Memory B cell (primary cell): ENCODE measurements around the gene HBG2.
"Not testable (repeated sequence)": the region's sequence is repeated elsewhere in the genome, so short reads cannot be mapped to it uniquely, and the experiment has no call there.

Source experiments
- ATAC-seq: fragments of 150-1000 bp; cut with Tn5 transposase; 2 replicates; pipeline ENCODE4 v1.10.0; 2021; ENCODE audit warnings: low read depth, mild to moderate bottlenecking, moderate library complexity
- DNase-seq, 2 donors: peaks; one replicate each; pipeline ENCODE4 v3.0.0; 2022; ENCODE audit warnings: low spot score in 2 of 2
- H3K27ac Mint-ChIP-seq: one replicate; pipeline ENCODE4 v1.8.0; 2022; ENCODE audit warnings: mild to moderate bottlenecking, moderate library complexity, mixed read lengths
- H3K27me3 Mint-ChIP-seq: one replicate; pipeline ENCODE4 v1.8.0; 2022; ENCODE audit warnings: mixed read lengths
- H3K36me3 Mint-ChIP-seq: one replicate; pipeline ENCODE4 v1.8.0; 2022; ENCODE audit warnings: mild to moderate bottlenecking, mixed read lengths
- H3K4me1 Mint-ChIP-seq: one replicate; pipeline ENCODE4 v1.8.0; 2022; ENCODE audit warnings: mixed read lengths
- H3K4me3 Mint-ChIP-seq: one replicate; pipeline ENCODE4 v1.8.0; 2022; ENCODE audit warnings: mild to moderate bottlenecking, moderate library complexity, mixed read lengths
- H3K9me3 Mint-ChIP-seq: one replicate; pipeline ENCODE4 v1.8.0; 2022; ENCODE audit warnings: mixed read lengths

Gene HBG2

DNA sequence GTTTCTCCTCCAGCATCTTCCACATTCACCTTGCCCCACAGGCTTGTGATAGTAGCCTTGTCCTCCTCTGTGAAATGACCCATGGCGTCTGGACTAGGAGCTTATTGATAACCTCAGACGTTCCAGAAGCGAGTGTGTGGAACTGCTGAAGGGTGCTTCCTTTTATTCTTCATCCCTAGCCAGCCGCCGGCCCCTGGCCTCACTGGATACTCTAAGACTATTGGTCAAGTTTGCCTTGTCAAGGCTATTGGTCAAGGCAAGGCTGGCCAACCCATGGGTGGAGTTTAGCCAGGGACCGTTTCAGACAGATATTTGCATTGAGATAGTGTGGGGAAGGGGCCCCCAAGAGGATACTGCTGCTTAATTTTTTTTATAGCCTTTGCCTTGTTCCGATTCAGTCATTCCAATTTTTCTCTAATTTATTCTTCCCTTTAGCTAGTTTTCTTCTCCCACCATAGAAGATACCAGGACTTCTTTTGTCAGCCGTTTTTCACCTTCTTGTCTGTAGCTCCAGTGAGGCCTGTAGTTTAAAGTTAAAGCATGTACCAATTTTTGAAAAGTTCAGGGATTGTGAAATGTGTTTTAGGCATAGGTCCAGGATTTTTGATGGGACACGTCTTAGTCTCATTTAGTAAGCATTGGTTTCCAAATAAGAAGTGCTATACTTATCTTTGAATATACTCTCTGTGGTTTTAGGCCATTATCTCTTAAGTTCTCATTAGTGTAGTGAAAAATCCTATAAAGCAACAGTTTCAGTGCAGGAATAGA, at the start of gene HBG2:
TSS of gene HBG2 (minus strand) at position 136 of the 768 bp plus-strand sequence. CDS start at position 83, 53 bp downstream.
- not testable (repeated sequence) for H3K27me3 Mint-ChIP-seq, H3K4me3 Mint-ChIP-seq, H3K9me3 Mint-ChIP-seq, H3K27ac Mint-ChIP-seq, H3K36me3 Mint-ChIP-seq, DNase-seq, ATAC-seq, H3K4me1 Mint-ChIP-seq

DNA sequence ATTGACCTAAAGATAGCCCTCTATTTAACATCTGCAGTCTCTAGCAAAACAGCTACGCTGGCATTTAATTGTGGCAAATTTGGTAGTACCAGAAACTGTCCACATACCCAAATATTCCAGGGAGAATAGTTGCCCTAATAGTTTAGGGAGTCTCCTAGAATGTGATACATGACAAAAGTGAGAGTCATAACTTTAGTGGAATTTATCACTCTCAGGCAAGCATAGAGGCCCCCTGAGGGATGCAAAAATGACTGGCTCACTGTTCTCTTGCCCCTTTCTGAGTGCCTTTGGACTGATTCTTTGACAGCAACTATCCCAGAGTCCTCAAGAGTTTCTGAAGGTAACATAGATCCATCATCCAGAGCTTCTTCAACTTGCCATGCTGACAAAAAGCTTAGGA, 49.5 kb upstream of the HBG2 start:
- Mint-ChIP-seq H3K36me3 (no peaks in the 10 kb centered on the region), H3K9me3 (no peaks in the 10 kb centered on the region), H3K4me3 (no peak overlapping the region), H3K4me1 (no peaks in the 10 kb centered on the region), H3K27ac (no peak overlapping the region), H3K27me3 (peaks cover 1% of the 10 kb centered on the region)
- ATAC-seq: no peak
- no peak for DNase-seq

DNA sequence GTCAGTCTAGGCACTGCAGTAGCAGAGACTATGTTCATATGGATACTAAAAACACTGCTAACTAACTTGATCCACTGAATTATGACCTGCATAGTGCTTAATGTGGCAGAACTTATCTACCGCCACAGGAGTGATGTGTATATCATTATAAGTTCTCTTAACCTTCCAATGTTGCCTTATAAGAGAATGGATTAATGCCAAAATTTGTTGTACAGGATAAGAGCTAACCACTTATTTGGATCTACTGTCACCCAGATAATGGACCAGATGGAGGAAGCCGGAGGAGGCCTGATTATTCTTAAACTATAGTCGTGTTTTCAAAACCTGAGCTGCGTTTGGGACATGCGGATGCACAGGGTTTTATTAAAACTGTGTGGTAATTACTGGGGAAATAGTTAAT, 49.0 kb upstream of the HBG2 start:
- no peak for DNase-seq
- Mint-ChIP-seq H3K36me3 (no peaks in the 10 kb centered on the region), H3K27ac (no peak overlapping the region), H3K4me1 (no peaks in the 10 kb centered on the region), H3K4me3 (no peak overlapping the region), H3K9me3 (no peaks in the 10 kb centered on the region), H3K27me3 (peaks cover 1% of the 10 kb centered on the region)
- ATAC-seq: no peak

DNA sequence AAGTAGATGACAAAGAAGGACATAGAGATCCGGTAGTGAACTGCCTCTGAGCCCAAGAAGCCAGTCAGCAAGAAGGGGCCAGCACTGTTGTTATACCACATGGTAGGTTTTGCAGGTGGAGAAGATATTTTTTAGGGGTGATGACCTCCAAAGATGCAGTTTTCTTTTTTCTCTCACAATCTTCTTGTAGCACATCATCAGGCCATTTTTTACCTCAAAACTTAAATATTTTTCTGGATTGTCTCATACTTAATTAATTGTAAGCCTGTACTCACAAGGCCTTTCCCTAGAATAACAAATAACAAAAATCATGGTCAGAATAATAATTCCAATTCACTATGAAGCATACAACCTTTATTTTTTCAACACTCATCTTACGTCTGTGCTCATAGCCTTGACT, 47.3 kb upstream of the HBG2 start, which contains the start of gene OR51B4:
TSS of gene OR51B4 (minus strand) at position 101 of the 400 bp plus-strand sequence. CDS start at position 101, 0 bp downstream.
- Mint-ChIP-seq H3K36me3 (no peaks in the 10 kb centered on the region), H3K9me3 (no peaks in the 10 kb centered on the region), H3K27ac (no peak within 1 kb of the TSS), H3K4me3 (no peak within 1 kb of the TSS), H3K4me1 (no peaks in the 10 kb centered on the region), H3K27me3 (peaks cover 4% of the 10 kb centered on the region)
- ATAC-seq (no peak), DNase-seq (no peak)

DNA sequence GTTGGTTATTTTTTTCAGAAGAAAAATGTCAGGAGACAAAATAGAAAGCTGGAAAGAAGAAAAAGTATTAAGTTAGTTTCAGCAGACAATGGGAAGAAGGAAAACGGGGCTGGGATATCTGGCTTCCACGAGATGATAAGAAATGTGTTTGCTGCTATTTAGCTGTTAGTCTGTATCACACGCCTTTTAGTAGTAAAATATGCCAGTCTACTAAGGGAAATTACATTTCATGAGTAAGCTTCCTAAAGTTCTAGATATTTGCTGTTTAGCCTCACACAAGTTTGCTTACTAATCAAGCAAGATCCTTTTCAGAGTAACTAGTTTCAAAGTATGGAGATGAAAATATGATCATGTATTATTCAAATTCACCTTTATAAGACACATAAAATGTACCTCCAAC, 45.7 kb upstream of the HBG2 start:
- ATAC-seq (no peak), DNase-seq (no peak)
- Mint-ChIP-seq H3K36me3 (no peaks in the 10 kb centered on the region), H3K4me1 (no peaks in the 10 kb centered on the region), H3K9me3 (no peaks in the 10 kb centered on the region), H3K27me3 (peaks cover 6% of the 10 kb centered on the region), H3K27ac (no peak overlapping the region), H3K4me3 (no peak overlapping the region)

DNA sequence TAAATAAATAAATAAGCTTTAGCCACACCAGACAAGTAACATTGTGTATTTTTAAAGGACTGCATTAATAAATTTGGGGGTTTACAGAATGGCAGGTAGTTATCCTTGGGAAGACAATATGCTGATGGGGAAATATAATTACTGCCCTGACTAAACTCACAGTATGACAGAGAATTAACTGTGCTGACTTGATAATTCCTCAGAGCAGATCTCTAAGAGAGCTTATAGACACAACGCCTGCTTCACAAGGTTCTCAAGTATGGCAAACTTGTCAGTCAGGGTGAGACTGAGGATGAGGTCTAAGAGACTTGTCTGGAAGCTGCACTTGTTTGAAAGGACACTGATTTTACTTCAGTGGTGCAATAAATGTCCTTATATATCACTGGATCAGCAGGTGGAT, 43.9 kb upstream of the HBG2 start:
- H3K27me3 Mint-ChIP-seq: peaks cover 6% of the 10 kb centered on the region
- no peaks in the 10 kb centered on the region for H3K9me3 Mint-ChIP-seq
- H3K36me3 Mint-ChIP-seq: no peaks in the 10 kb centered on the region
- no peaks in the 10 kb centered on the region for H3K4me1 Mint-ChIP-seq
- H3K4me3 Mint-ChIP-seq: no peak overlapping the region
- no peak overlapping the region for H3K27ac Mint-ChIP-seq
- DNase-seq: no peak
- no peak for ATAC-seq

DNA sequence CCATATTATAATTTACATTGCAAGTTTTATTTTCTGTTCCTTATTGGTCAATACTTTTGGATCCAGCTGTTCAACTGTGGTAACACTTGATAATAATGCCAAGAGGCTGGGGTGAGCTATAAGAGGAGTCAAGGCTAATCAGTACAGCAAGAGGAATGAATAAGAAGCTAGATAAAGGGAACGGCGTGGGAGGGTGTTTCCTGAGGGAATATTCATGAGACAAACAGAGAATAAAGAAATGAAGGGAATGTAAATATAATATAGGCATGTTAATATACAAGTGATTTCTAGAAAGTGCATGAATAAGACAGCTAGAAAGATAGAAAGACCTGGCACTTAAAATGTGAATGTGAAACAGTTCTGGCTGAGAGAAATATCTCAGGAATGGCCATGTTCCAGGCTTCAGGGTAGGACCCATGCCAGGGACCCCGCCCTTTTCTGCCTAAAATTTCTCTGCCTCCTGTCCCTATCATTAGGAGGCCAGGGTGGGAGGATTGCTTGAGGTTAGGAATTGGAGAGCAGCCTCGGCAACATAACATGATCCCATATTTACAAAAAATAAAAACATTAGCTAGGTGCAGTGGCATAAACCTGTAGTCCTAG, 43.2 kb upstream of the HBG2 start:
- no peak for DNase-seq
- H3K4me1 Mint-ChIP-seq: no peaks in the 10 kb centered on the region

DNA sequence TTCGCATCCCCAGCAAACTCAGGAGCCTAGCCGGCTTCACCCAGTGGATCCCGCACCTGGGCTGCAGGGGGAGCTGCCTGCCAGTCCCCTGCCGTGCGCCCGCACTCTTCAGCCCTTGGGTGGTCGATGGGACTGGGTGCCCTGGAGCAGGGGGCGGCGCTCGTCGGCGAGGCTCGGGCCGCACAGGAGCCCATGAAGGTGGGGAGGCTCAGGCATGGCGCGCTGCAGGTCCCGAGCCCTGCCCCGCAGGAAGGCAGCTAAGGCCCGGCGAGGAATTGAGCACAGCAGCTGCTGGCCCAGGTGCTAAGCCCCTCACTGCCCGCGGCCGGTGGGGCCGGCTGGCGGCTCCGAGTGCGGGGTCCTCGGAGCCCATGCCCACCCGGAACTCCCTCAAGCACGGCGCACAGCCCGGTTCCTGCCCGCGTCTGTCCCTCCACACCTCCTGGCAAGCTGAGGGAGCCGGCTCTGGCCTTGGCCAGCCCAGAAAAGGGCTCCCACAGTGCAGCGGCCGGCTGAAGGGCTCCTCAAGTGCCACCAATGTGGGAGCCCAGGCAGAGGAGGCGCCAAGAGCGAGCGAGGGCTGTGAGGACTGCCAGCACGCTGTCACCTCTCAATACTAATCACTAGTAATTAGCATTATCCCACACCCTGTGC, 39.9 kb upstream of the HBG2 start:
- H3K4me1 Mint-ChIP-seq, DNase-seq, H3K27ac Mint-ChIP-seq, H3K36me3 Mint-ChIP-seq, H3K9me3 Mint-ChIP-seq, ATAC-seq, H3K4me3 Mint-ChIP-seq, H3K27me3 Mint-ChIP-seq: not testable (repeated sequence)

More for the DNA sequence above, 43.2 kb upstream of the HBG2 start:
- H3K9me3 Mint-ChIP-seq: no peaks in the 10 kb centered on the region
- ATAC-seq: no peak
- H3K36me3 Mint-ChIP-seq: no peaks in the 10 kb centered on the region
- no peak overlapping the region for H3K4me3 Mint-ChIP-seq
- peaks cover 6% of the 10 kb centered on the region for H3K27me3 Mint-ChIP-seq
- no peak overlapping the region for H3K27ac Mint-ChIP-seq

DNA sequence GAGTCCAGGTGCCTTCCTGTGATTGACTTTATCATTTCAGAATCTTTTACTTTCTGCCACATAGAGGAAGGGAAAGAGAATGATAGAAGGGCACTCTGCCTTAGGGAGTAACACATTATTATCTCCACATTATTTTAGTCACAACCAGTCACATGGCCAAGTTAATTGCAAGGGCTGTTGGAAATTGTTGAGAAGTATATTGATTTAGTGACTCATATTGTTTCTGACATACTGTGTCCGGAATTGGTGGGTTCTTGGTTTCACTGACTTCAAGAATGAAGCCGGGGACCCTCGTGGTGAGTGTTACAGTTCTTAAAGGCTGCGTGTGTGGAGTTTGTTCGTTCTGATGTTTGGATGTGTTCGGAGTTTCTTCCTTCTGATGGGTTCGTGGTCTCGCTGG, 38.4 kb upstream of the HBG2 start:
- no peak overlapping the region for H3K27ac Mint-ChIP-seq
- ATAC-seq (no peak), DNase-seq (no peak)
- peaks cover 6% of the 10 kb centered on the region for H3K27me3 Mint-ChIP-seq
- no peaks in the 10 kb centered on the region for H3K4me1 Mint-ChIP-seq
- no peaks in the 10 kb centered on the region for H3K9me3 Mint-ChIP-seq
- H3K36me3 Mint-ChIP-seq: no peaks in the 10 kb centered on the region
- H3K4me3 Mint-ChIP-seq: no peak overlapping the region

DNA sequence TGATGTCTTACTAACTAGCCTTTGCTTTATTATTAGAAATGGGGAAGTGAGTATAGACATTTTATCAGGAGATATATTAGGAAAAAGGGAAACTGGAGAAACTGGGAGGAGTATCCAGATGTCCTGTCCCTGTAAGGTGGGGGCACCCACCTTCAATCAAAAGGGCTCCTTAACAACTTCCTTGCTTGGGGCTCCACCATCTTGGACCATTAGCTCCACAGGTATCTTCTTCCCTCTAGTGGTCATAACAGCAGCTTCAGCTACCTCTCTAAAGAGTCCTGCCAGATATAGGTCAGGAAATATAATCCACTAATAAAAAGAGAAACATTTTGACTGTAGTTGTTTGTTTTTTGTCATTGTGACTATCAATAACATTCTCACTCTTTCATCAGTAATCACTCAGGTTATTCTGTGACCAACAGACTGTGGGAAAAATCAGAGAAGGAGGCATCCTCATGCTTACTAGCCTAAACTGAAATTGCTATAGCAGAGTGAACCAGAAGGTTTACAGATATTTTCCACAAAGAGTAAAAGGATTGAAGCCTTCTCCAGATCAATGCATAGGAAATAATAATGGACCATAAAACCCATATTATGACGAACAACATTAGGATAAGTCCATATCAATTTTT, 36.7 kb upstream of the HBG2 start:
- H3K9me3 Mint-ChIP-seq: no peaks in the 10 kb centered on the region
- DNase-seq (no peak), ATAC-seq (no peak)
- H3K36me3 Mint-ChIP-seq: no peaks in the 10 kb centered on the region
- H3K4me1 Mint-ChIP-seq: no peaks in the 10 kb centered on the region
- no peak overlapping the region for H3K27ac Mint-ChIP-seq
- H3K4me3 Mint-ChIP-seq: no peak overlapping the region
- H3K27me3 Mint-ChIP-seq: peaks cover 3% of the 10 kb centered on the region

DNA sequence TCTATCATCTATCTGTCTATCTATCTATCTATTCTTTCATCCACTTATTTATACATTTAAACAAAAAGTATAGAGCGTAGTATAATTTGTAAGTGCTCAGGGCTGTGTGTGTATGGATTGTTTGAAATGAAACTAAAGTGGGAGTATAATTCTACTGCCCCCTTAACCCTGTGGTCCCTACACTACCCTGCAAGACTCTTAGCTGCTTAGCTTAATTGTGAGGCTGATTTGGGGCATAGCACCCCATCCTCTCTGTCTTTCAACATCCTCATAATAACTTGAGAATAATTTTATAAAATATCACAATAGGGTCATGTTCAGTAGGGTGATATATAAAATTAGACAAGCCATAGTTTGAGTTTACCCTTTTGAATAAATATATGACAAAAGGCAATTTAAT, 35.5 kb upstream of the HBG2 start:
- no peaks in the 10 kb centered on the region for H3K36me3 Mint-ChIP-seq
- ATAC-seq (no peak), DNase-seq (no peak)
- no peak overlapping the region for H3K4me3 Mint-ChIP-seq
- H3K27me3 Mint-ChIP-seq: peaks cover 2% of the 10 kb centered on the region
- H3K27ac Mint-ChIP-seq: no peak overlapping the region
- no peaks in the 10 kb centered on the region for H3K4me1 Mint-ChIP-seq
- no peaks in the 10 kb centered on the region for H3K9me3 Mint-ChIP-seq

DNA sequence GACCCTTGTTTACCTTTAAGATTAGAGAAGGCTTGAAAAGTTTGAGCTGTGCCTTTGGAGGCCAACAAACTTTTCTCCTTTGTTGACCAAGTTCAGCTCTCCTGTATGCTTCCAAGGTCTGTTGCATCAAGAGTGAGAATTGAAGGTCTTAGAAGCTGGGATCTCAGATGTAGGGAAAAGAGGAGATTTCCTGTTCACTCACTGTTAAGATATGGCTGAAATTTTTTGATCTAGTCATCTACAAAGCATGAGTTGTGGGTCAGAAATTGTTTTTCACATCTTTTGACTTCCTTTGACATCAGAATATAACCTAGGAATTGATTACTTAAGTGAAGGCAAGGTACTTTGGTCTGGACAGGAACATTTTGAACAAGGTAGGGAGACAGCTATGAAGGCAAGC, 35.1 kb upstream of the HBG2 start:
- DNase-seq: no peak
- Mint-ChIP-seq H3K4me3 (no peak overlapping the region), H3K4me1 (no peaks in the 10 kb centered on the region), H3K27ac (no peak overlapping the region), H3K9me3 (no peaks in the 10 kb centered on the region), H3K27me3 (peaks cover 3% of the 10 kb centered on the region), H3K36me3 (no peaks in the 10 kb centered on the region)
- no peak for ATAC-seq

DNA sequence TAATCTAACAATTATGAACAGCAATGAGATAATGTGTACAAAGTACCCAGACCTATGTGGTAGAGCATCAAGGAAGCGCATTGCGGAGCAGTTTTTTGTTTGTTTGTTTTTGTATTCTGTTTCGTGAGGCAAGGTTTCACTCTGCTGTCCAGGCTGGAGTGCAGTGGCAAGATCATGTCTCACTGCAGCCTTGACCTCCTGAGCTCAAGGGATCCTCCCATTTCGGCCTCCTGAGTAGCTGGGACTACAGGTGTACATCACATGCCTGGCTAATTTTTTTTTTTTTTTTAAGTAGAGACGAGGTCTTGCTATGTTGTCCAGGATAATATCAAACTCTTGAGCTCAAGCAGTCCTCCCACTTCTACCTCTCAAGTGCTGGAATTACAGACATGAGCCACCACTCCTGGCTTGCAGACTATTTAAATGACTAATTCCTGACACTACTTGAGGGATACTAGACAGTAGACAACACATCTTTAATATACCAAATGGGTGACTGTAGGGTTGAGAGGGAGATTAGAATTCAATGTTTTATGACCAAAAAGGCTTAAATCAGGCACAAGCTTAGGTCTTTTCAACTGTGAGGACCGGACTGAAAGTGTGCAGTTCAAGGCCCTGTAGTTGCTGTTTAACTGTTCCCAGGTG, 34.4 kb upstream of the HBG2 start:
- Mint-ChIP-seq H3K27ac (no peak overlapping the region), H3K4me1 (no peaks in the 10 kb centered on the region), H3K9me3 (no peaks in the 10 kb centered on the region), H3K4me3 (no peak overlapping the region), H3K27me3 (peaks cover 3% of the 10 kb centered on the region), H3K36me3 (no peaks in the 10 kb centered on the region)
- DNase-seq (no peak), ATAC-seq (no peak)
